Activated CD4-positive, alpha-beta T cell treated with anti-CD3 and anti-CD28 coated beads for 24 hours (primary cell): ENCODE data around the gene CYP27B1.
A peak's percentile ranks its signal among the peaks of the same experiment; 100 is the strongest.

Source experiments
- DNase-seq, 2 donors: peaks; one replicate each; pipeline ENCODE4 v3.0.0-alpha.2; 2020; ENCODE audit warnings: low read depth in 2 of 2

Gene CYP27B1

DNA sequence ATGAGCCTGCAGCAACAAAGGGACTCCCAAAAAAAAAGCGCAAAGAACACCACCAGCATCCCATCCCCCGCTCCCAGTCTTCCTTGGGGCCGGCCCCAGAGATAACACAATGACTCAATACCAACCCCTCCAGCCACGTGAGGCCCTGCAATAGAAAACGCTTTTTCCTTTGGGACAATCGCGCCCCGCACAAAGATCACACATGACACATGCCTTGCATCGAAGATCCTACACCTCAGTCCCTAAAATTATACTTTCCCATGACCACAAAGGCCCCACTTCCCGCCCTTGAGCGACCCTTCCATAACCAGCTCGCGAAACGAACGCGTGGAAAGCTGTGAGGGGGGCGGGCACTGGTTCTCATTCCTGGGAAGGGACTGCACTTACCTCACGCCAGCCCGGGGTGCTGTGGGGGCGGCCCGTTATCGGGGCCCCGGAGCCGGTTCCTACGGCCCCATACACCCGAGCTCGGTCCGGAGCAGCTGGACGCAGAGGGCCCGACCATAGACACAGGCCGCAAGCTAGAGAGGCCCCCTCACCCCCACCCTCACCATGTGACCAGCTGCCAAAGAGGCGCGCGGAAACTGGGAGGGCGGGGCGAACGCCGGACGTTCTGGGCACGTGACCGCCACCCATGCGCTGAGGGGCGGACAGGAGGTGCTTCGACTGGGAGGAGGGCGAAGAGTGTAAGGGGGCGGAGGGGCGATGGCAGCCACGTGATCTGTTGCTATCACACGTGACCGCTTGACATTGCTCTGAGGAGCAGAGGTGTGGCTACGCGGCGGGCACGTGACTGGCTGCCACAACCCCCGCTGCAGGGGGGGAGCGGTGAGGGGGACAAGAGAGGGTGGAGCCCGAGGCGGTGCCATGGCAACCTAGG, 14.8 kb downstream of the CYP27B1 start, which contains the start of gene CDK4:
CDK4 (minus strand) TSS at position 523 of the 880 bp plus-strand sequence. CDS start 593 bp downstream, outside the sequence.
- peak; percentile 93 to 96 for DNase-seq

GRCh38 chr12:57751432-57751787, 15.5 kb downstream of the CYP27B1 start:
- no peak for DNase-seq

- no peak for DNase-seq
Observed at GRCh38 chr12:57750561-57751431, 16.1 kb downstream of the CYP27B1 start.

DNA sequence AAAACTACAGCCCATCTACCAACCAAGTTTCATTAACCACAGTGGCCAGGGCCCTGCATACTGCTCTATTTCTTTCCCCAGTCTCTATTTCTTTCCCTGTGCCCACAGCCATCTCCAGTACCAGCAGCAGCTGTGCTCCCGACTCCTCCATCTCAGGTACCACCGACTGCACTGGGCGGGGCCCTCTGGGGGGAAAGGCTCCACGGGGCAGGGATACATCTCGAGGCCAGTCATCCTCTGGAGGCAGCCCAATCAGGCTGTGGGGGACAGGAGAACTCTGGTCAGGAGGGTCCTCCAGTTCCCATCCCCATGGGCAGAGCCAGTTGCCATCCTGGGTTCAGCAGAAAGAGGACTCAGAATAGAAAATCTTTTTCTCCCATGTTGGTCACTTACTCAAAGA, 17.8 kb downstream of the CYP27B1 start:
- DNase-seq = no peak

DNA sequence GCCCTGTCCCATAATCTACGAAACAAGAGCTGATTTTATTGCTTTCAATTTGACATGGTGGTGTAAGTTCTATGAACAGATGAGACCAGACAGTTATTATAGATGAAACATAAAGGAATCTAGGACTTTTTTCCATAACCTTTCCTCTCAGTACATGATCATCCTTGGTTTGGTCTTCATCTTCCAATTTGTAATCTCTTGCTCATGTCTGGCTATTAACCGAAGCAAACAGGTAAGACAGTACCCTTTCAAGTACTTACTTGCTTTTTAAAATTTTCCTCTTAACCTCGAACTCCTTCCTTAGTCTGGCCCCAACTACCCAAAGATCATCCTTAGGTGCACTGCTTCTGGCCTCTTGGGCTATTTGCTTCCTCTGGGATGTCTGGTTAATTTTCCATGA, 20.9 kb downstream of the CYP27B1 start:
- DNase-seq = no peak

DNA sequence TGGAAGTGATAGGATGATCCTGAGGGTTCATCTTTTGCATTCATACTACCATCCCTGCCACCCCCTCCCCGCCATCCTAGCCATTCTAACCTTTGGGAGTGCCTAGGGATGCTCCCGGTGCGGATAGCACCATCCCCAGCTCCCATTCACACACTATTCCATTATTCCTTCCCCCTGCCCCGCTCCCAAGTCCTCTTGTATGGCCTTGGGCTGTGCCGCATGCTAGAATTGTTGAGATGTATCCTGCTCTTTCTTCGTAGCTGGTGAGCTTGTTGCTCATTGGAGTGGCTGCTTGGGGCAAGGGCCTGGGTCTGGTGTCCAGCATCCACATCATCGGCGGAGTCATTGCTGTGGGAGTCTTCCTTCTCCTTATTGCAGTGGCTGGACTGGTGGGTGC, 21.4 kb downstream of the CYP27B1 start:
- DNase-seq = no peak

- peak; percentile 90 to 93 for DNase-seq
Observed at GRCh38 chr12:57744777-57745484, 21.9 kb downstream of the CYP27B1 start, which contains the start of gene TSPAN31. Gene TSPAN31 (plus strand): TSS chr12:57745039. CDS start chr12:57745155, 116 bp downstream.

GRCh38 chr12:57744194-57744776, 22.6 kb downstream of the CYP27B1 start:
- peak; percentile 58 to 59 for DNase-seq

- DNase-seq = no peak
Observed at GRCh38 chr12:57743769-57744168, 23.1 kb downstream of the CYP27B1 start.

DNA sequence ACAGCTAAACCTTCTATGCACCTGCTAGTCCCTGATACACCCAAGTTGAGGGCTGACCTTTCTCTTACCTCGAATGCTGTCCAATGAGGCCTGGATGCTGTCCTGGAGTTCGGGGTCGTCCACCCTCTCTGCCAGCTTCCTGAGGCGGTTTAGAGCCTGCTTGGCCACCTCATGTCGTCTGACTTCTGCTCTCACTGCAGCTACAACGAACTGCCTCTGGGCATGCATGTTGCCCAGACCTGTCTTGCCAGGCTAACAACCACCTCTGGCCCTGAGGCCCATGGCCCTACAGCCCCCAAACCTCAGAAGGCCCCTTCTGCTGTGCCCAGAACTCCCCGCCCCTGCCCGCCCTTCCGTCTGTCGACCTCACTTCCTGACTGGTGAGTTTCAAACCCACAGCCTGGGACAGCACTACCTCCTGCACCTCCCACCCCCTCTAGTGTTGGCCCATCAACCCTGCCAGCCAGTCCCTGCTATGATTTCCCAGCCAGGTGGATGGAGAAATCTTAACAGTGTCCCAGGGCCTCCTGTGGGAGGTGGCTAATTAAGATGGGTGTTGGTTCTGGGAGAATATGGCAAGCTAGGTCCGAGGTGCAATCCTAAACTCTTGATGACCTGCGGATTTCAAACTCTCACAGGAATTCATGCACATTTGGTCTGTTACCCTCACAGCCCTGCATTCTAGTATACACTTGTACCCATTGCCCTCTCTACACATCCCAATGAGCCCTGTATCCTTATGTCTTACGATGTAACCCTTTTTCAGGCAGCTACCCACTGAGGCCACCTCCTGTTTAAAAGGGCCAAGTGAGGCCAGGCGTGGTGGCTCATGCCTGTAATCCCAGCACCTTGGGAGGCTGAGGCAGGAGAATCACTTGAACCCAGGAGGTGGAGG, 24.8 kb downstream of the CYP27B1 start:
- DNase-seq = peak; percentile 58 to 70

DNA sequence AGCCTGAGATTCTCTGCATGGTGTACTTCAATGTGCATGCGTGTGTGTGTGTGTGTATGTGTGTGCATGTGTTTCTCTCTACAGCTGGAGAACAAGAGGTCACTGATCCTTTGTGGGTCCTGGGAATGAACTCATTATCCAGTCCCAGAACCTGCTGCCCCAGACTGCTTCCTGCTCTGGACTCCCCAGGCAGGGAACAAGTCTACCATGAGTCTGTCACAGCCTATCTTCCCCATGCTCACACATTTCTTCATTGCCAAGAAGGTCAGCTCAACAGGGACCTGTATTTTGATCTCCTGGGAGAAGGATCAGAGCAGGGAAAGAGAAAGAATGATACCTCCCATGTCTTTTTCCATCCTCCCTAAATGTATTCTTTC, 25.5 kb downstream of the CYP27B1 start:
- DNase-seq = no peak

DNA sequence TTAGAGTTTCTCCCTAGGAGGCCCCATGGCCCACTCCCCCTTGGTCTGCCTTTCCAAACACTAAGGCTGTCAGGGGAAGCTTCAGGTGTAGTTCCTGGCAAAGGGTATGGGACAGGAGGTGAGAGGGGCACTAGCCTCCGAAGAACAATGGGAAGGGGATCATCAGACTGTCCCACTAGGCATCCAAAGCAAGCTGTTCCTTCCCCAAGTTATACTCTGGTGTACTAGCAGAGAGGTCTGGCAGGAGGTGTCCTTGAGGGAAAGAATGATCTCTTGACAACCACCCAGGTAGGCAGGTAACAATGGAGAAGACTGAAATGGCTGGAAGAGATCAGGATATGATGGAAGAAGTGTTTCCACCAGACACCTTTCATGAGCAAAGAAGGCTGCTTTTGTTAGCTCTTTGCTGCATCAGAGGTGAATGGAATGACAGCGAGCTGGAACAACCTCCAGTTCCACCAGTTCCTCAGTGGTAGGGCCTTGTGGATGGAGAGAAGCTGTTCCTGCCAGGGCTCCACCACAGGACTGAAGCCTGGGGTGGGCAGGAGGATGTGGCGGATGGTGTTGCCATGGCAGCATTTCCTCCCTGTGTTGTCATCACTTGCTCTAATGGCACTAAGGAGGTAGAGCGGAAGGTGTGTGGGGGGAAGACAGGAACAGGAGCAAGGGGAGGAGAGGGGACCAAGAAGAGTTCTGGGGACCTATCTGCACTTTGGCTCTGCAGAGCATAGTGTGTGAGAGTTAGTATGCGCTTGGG, 26.0 kb downstream of the CYP27B1 start:
- DNase-seq = peak; percentile 43 to 46

DNA sequence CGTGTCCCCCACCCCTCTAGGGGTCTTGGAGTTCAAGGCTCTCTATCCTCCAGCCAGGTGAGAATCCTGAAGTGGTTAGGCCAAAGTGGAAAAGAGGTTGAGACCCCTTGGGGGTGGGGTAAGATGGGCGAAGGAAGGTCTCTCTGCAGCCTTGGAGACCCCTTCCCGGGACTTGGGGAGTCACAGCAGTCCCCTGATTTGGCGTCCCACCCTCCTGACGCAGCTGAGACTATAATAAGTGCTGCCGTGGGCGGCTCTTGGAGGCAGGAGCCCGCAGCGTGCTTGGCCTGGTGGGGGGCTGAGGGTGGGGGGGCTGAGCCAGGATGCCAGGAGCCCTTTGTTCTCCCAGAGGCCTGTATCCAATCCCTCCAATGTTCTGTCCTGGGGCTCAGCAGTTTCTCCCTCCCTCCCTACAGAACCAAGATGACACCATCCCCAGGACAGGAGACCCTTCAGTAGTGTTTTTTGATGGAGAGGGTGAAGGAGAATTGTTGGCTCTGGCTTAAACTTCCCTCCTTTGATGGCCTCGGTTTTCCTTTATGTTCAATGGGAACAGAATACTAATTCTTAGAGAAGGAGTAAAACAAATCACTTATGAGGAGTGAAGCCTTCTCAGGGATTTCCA, 26.9 kb downstream of the CYP27B1 start:
- no peak for DNase-seq

GRCh38 chr12:57739387-57739786, 27.5 kb downstream of the CYP27B1 start:
- no peak for DNase-seq

- DNase-seq = no peak
Observed at GRCh38 chr12:57738661-57739237, 28.1 kb downstream of the CYP27B1 start, which contains the start of gene AGAP2. Gene AGAP2 (minus strand): TSS chr12:57738742. CDS start chr12:57738246, 496 bp downstream.

- no peak for DNase-seq
Observed at GRCh38 chr12:57737467-57738460, 29.1 kb downstream of the CYP27B1 start.

DNA sequence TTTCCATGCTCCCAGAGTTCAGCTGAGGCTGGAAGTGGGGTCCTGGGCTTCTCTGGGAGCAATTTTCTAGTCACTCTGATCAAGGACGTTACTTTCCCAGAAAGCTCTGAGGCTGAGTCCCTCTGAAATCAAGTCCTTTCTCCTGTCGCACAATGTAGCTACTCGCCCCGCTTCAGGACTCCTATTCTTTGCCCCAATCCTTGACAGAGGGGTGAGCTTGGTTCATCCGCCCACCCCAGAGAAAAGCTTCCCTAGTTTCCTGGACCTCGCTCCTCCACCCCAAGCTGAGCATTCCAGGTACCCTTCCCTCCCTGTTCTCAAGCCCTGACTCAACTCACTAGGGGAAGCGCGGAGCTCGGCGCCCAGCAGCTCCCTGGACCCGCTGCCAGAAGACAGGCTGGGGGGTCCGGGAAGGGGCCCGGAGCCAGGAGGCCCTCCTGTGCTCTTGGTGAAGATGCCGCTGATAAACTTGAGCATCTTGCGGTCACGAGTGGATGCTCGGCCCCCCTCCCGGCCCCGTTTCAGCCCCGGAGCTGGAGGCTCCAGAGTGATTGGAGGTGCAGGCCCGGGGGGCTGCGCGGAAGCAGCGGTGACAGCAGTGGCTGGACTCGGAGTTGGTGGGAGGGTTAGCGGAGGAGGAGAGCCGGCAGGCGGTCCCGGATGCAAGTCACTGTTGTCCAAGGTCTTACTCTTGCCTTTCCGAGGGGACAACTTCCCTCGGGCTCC, 30.0 kb downstream of the CYP27B1 start:
- DNase-seq = no peak
